HG02885 (cell line): ENCODE results near the gene PCDH19.

ENCODE experiments used
- ATAC-seq: cut with Tn5 transposase; IDR thresholded peaks from one replicate; pipeline ENCODE4 v1.9.1; 2021; ENCODE audit warnings: mild to moderate bottlenecking; ENCODE audit not compliant: unreplicated experiment, poor library complexity

Gene PCDH19

DNA sequence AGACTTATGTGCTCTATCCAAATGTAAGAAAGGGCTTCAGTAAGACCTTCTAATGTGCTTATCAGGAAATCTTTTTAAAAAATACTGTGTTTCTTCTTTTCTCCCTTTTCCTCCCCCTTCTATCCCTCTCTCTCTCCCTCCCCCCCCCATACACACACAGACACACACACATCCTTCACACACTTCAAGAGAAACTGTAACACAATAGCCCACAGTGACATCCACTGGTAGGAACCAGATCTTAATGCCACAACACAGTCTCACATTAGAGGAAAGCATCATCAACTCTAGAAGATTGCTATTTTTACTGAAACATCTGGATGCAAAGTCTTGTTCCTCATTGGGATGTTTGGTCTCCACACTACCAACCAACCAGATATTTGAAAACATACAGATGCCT is 4.6 kb downstream of the PCDH19 start:
- ATAC-seq, result no peak

DNA sequence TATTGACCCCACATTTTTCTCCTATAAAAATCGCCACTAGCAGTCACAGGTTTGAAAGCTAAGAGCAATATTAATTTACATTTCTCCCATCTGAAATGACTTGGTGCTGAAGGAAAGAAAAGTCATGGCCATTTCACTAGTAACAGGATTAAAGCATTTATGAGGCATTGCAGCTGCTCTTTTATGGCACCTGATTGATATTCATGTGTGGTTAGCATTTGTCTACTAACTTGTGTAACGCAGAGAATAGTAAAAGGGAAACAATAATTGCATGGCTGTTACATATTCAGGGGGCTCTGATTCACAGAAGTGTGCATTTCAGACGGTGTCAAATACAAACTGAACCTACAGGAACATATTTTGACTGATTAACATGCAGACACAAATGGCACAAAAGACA is 5.2 kb downstream of the PCDH19 start:
- ATAC-seq, result no peak

DNA sequence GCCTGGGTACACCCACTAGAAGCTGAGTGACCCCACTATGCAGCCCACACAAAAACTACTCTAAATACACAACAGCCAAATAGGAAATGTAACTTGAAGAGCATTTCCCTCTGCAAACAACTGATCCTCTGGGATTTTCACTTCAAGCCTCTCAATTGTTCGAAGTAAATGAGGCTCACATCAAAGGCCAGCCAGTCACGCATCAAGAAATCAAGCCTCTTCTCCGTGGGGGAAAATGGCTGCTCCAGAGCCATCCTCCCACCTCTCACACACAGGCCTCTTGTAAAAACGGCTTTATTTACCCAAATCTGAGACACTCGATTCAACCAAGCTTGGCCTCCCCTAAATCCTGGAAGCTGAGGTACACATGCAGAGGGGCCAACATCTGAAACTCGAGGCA is 14.3 kb downstream of the PCDH19 start:
- no peak for ATAC-seq

DNA sequence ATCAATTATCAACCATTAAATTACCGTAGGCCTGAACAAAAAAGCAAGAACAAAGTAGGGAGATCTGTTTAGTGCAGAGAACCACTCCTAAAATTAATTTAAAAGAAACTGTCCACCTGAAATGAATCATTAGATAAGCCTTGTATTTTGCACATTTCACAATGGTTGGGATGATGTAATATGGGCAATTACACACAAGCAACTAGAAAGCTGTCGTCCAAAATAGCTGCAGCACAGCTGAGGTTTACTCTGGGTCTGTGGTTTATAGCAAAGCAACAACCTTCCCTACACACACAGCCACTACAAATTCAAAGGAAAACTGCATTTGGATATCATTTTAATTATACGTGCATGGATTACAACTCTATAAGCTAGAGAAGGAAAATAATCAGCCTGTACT is 28.5 kb downstream of the PCDH19 start:
- ATAC-seq, result no peak

DNA sequence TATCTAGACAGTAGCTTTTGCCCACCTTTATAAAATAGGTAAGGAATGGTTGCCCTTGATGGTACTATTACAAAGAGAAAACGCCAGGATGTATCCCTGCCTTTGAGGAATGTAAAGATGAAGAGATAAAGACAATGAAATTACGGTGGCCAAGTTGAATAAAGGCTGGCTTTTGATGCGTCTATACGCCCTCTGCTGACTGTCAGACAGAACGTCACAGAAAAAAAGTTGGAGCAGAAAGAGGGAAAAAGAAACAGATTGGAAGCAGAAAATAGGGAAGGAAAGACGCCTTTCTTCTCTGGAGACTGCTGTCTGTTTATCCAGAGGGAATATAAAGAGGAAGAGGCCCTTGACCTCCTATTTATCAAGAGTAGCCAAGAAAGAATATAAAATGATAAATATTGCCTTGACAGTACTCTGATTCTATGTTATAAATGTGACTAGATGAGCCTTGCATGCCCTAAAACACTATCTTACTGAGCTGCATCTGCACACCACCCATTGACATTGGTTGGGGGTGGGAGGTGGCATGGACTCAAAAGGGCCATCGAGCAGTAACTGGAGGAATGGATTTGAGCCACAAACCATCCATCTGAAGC is 30.6 kb downstream of the PCDH19 start:
- no peak for ATAC-seq

DNA sequence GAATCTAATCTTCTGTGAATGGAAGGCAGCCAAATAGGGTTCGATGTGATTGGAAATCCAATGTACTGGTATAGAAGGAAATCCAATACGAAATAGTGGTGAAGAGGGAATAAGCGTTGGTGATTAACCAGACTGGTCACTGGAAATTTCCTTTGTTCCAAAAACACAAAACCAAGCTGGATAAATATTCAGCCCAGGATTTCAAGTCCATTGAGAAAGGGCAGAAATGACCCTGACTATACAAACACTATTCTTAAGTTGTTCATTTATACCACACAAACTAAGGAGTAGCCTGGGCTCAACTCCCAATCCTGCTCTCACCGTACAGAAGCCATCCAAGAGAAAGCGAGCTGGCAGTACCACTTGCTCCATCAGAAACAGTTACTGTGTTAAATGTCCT is 32.2 kb downstream of the PCDH19 start:
- no peak for ATAC-seq

DNA sequence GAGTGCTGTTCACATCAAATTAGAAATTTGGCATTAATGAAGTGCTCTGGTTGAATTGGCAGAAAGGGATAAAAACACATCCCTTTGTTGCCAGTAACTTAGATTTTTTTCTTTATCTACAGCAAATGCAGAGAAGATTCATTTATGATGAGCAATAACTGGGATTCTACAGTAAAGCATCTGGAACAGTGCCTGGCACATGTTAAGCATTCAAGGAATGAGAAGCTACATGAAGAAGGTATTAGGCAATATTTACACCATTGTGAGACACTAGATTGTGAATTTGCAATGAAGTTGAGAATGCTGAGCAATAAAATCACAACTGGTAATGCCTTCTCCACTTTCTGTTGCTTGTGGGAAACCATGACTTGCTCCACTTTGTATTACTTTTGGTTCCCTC is 33.5 kb downstream of the PCDH19 start:
- no peak for ATAC-seq

DNA sequence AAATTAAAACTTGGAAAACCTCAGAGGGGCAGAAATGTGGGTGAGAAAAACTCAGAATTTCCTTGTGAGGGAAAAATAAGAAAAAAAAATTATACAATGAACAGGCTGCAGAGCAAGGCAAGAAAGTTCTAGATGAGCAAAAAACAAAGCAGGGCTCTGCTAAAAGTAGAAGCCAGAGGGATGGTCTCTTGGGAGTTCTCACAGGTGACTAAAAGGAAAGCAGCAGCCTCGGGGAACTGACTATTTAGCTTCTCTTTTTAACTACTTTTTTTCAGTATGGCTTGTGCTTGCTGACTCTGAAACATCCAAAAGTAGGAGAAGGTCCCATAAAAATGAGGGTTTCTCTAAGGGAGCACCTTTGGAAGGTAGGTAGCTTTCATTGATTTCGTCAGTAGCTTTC is 36.4 kb downstream of the PCDH19 start:
- no peak for ATAC-seq

DNA sequence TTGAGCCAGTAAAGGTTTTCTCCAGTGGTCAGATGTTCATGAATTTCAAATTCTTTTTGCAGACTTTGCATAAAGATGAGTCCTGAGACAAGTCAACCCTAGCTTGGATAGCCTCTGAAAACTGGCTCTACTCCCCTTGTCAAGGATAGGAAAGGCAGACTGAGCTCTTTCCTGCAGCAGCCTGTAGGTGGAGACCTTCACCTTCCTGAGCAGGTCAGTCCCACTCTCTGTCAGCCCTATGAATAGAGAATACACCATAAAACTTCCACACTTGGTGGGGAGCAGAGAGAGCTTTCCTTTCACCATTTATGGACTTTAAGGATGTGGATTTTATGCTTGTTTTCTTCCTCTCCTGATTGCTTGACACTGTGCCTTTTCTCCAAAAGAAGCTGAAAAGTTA is 41.9 kb downstream of the PCDH19 start:
- peak; percentile 73 for ATAC-seq

DNA sequence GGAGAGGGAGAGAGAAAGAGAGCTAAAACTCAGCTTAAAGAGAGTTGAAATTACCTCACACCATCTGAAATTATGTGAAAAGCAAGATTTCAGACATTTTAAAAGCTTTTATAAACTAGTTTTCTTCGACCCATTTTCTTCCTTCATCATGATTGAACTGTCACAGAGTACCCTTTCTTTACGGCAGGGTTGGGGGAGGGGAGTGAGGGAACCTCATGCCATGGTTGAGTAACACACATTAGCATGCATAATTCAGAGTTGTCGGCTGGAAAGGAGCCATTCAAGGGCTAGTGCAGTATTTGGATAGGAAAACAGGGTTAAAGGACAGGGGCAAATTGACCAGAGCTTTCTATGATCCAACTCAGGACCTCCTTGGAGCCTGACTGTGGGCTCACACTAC is 46.2 kb downstream of the PCDH19 start:
- no peak for ATAC-seq

DNA sequence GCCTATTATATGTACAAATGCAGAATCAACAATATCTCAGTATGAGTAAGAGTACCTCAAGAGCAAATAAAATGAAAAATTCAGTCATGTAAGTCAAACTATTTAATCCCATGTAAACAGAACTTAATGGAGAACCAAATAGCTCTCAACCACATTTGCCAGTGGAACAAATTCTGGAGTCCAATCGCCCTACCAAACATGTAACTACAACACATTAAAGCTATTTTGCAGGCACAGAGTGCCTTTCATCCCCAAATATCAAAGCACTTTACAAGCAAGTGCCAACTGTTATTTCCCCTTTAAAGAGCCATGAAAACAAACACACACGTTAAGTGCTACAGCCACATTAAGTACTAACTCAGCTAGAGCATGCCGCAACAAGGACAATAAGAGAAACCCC is 51.3 kb downstream of the PCDH19 start:
- no peak for ATAC-seq

DNA sequence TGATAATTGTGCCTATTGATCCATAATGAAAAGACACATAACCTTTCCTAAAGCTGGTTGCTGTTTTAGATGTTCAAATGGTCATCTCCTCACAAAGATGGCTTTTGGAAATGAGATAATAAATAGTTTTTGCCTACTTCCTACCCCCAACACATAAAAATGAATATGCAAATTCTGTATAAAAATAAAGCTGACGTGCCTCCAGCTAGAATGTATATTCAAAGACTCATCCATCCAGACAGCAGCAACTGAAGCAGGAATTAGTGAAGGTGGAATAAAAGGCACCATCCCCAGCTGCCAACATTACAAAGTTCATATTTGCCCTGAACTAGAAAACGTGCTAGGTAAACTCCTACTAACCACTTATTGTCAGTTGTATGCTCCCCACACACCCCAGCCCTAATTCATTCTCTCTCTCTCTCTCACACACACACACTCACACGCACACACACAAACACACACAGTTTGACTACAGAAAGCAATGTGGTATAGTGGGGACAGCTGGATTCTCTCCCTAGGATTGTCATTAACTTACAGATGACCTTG is 53.6 kb downstream of the PCDH19 start:
- no peak for ATAC-seq

DNA sequence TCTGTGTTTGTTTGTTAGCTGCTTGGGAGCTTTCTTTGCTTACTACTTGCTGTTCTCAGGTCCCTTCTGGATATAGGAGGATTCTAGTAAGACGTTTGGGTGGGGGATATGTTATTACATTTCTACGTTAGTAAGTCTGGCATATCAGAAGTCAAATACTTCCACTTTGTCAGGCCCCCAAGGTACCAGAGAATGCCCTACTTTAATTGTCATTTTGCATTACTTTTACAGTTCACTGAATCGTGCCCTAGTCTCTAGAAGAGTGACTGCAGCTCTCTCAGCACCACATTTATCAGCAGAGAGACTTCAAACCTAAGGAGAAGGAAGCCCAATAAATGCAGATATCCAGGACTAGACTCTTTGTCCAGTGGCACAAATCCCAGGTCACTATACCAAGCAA is 54.4 kb downstream of the PCDH19 start:
- ATAC-seq, result no peak

DNA sequence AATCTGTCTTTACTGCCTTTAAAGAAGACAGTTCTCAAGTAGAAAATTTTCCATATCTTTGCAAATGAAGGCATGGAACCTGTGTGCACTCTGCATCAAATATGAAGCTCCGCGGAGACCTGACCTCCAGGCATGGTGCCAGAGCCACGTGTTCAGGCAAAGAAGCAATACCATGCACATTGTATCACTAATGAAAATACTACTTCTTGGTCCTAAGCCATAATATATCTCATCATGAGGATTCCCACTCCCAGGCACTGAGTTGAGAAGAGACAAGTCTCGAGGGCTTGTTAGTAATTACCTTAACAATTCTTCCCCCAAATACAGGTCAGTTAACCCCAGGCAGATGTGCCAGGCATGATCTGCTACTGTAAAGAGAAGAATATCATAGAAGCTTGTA is 56.7 kb downstream of the PCDH19 start:
- ATAC-seq, result no peak

DNA sequence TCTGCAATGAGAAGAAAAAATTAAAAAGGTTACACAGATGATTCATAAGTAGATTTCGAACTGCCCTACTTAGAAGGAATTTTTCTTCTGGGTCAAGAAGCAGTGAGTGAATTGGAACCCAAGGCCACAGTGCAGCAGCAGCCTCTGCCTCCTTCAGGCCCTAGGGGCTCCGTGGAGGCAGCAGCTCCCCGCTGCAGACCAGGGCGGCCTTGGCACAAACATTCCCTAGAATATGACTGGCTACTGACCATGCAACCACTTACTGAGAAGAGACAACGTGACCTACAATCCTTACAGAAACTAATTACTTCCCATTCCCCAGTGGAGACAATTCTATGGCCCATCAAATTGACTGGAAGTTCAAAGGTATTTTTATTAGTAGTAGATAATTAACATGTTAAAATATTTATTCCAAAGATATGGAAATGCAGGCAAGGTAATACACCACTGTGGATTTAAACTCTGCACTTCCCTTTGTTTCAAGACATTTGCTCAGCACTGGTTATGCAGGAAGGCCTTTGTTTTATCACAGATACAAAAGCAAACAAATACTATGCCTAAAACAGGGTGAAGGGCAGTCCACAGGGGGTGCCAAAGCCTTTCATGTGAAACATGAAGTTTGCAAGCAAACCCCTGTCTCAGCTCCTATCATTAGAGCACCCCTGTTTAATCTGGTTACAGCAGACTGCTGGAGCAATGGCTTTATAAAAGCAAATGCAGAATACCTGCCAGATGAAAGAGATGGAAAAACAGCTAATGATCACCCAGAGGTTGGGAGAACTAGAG is 59.2 kb downstream of the PCDH19 start:
- no peak for ATAC-seq

DNA sequence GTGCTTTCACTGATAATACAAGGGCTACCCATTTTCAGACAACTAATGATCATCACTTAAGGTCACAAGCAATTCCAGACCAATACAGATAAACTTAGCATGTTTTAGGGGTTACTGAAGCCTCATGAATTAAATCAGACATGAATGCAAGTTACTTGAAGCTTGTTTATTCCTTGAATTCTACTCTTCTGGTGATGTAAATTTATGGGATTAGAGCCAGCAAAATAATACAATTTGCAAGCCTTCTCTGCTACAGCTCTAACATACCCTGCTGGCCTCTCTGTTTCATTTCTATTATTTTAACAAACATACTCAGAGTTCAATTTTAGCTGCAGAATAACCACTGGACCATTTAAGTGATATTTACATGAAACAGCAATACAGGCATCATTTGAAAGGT is 60.7 kb downstream of the PCDH19 start:
- no peak for ATAC-seq

DNA sequence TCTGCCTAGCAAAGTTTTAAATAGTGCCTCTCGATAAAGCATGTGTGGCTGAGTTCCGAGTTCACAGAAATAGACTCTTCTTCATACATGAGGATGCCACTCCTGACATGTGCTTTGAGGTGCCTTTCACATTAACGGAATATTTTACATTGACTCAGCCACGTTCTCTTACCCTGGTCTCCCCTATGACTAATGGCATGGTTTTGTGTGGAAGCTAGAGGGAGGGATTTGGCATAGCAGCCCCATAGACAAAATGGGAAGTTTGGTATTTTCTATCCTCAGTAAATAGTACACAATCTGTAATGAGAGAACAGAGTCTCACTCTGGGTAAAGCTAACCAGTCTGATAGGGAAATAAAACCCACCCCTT is 68.9 kb downstream of the PCDH19 start:
- ATAC-seq, result no peak

DNA sequence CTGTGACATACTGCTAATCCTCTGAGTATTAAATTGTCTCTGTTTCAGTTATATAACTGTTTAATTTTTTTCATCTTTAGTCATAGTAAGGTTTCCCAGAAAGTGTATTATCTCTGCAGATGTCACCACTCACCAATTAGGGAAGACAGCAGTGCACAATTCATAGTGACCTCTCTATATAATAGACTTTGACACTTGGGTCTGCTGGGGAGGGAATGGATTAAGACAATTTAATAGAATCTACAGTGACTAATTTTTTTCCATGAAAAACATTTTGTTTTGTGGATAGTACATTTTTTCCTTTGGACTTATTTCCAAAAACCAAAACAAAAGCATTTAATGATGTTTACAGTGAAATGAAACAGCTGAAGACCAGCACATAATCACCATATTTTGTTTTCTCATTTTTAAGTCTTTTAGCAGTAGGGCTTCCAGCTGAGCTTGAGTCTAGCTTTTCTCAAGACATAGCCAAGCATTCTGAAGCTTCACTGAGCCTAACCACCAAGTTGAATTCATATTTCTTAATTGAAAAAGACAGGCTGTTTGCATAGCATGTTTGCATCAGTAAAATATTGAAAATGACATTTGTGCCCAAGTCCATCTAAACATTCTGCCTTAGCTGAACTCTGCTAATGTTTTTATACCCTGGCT is 69.5 kb downstream of the PCDH19 start:
- no peak for ATAC-seq

DNA sequence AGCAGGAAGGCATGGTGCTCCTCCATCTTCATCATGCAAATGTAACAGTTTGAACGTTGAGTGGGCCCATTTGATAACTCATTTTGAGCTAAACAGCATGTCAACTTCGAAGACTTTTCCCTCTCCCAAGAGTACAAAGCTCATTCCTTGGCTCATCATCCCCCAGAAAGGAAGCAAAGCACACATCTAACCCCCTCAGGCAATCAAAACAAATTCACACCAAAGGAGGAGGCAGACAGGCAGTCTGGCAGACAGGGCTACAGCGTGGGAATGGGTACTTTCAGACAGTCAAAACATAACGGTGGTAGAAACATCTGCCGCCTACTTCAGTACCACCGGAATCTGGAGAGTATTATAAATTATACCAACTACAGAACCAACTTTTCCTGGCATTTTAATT is 81.7 kb downstream of the PCDH19 start:
- no peak for ATAC-seq

DNA sequence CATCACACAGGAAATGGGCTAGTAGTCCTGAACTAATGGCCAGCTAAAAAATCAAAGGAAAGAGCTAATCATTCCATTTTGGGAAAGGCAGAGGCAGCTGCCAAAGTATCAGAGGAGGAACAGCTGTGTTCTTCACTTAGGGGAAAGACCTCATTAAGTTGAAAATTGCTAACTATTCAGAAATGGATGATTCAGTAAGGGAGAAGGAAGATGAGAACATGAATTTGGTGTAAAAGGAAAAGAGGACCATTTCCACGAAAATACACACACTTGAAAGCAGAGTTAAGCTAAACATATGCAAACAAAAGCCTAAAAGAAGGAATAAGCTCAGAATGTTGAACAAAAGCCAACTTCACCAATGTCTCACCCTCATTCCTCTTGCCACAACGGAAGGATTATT is 90.4 kb downstream of the PCDH19 start:
- no peak for ATAC-seq

DNA sequence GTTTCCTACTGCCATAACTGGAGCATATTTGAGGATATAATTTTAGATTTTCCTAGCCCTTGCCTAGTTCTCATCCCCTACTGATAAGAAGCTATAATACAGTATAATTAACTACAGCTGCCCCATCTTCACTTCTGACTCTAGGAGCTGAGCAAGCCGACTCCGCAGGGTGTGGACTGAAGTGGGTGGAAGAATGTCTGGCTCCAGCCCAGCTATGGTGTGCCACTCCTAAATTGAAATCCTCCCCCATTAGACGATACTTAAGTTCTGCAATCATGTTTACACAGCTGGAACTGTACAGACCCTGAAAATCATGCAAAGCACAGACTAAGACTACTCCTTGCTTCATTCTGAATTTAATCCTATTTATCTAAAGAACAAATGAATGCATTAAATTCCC is 93.1 kb downstream of the PCDH19 start:
- ATAC-seq, result no peak

DNA sequence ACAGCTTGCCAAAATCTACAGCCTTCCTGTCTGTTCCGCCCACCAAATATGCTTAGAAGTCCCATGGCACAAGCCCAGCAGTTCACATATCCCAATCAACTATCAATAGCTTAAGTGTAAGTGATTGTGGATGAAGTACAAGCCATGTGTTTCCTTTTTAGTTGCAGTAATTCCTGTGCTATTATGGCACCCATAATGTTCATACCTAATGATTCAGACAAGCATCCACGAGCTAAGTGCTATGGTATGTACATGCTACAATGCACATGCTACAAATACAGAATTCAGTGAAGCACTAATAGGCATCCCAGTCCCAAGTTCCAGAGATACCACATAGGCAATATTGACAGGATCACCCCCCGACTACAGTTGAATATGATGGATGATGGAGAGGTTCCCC is 94.5 kb downstream of the PCDH19 start:
- no peak for ATAC-seq
